Upper lobe of right lung (tissue), 1 donor: ENCODE data around the gene DPH2. TPM values are rescaled to one million over a fixed set of nuclear protein-coding genes. Genes with fewer than 3 reads are reported as not detected.

ENCODE experiments used
- ATAC-seq: fragments of 200-7000 bp; cut with Tn5 transposase; one replicate; pipeline ENCODE4 v1.9.1; 2020; ENCODE audit warnings: mild to moderate bottlenecking, moderate library complexity
- DNase-seq: peaks from one replicate; pipeline ENCODE4 v3.0.0-alpha.2; 2020
- H3K27ac ChIP-seq: fragments of 200-600 bp; one replicate; pipeline ENCODE4 v1.8.0; 2022
- H3K27me3 ChIP-seq: fragments of 200-600 bp; one replicate; pipeline ENCODE4 v1.8.0; 2022; ENCODE audit warnings: mild to moderate bottlenecking
- H3K36me3 ChIP-seq: fragments of 200-600 bp; one replicate; pipeline ENCODE4 v1.8.0; 2022
- H3K4me1 ChIP-seq: fragments of 200-600 bp; one replicate; pipeline ENCODE4 v1.8.0; 2022
- H3K4me3 ChIP-seq: fragments of 200-600 bp; one replicate; pipeline ENCODE4 v1.8.0; 2022; ENCODE audit warnings: mild to moderate bottlenecking
- H3K9me3 ChIP-seq: fragments of 200-600 bp; one replicate; pipeline ENCODE4 v1.8.0; 2022
- intact Hi-C: fragments of 100-400 bp; cut with DNase I; formaldehyde crosslinking; loops from one replicate; pipeline ENCODE4 v1.11.0; 2022
- total RNA-seq: library from RNA; stranded (reverse); fragmentation: NEBNext Ultra II Directional; extraction: Animal tissue kit (Norgen Biotek cat#: 25700); gene quantifications from one replicate; pipeline ENCODE4 v1.2.1, GENCODE V29; 2021
- TF ChIP-seq, protein P1 (sequence below): fragments of 200-600 bp; IDR thresholded peaks from one replicate; pipeline ENCODE4 v1.8.0; 2022; ENCODE audit warnings: antibody characterized with exemption
- donor health status: DM: no; HTN: yes; CAD: no; lungs with severe emphysema.

DPH2 gene
- total RNA-seq, 1 donor from 2014 or later, result 18.8 TPM

GRCh38 chr1:43930949-43931275 lies 38.9 kb upstream of the DPH2 start:
- TF ChIP-seq, protein P1, sequence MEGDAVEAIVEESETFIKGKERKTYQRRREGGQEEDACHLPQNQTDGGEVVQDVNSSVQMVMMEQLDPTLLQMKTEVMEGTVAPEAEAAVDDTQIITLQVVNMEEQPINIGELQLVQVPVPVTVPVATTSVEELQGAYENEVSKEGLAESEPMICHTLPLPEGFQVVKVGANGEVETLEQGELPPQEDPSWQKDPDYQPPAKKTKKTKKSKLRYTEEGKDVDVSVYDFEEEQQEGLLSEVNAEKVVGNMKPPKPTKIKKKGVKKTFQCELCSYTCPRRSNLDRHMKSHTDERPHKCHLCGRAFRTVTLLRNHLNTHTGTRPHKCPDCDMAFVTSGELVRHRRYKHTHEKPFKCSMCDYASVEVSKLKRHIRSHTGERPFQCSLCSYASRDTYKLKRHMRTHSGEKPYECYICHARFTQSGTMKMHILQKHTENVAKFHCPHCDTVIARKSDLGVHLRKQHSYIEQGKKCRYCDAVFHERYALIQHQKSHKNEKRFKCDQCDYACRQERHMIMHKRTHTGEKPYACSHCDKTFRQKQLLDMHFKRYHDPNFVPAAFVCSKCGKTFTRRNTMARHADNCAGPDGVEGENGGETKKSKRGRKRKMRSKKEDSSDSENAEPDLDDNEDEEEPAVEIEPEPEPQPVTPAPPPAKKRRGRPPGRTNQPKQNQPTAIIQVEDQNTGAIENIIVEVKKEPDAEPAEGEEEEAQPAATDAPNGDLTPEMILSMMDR, result no peak
- peaks cover 19% of the 10 kb centered on the region for H3K27me3 ChIP-seq
- no peak for DNase-seq
- no peak for ATAC-seq
- H3K36me3 ChIP-seq, result no peaks in the 10 kb centered on the region
- intact Hi-C loops, result no loop called here
- no peak overlapping the region for H3K4me3 ChIP-seq
- H3K27ac ChIP-seq, result no peak overlapping the region
- peaks cover 16% of the 10 kb centered on the region for H3K4me1 ChIP-seq
- H3K9me3 ChIP-seq, result no peaks in the 10 kb centered on the region

DNA sequence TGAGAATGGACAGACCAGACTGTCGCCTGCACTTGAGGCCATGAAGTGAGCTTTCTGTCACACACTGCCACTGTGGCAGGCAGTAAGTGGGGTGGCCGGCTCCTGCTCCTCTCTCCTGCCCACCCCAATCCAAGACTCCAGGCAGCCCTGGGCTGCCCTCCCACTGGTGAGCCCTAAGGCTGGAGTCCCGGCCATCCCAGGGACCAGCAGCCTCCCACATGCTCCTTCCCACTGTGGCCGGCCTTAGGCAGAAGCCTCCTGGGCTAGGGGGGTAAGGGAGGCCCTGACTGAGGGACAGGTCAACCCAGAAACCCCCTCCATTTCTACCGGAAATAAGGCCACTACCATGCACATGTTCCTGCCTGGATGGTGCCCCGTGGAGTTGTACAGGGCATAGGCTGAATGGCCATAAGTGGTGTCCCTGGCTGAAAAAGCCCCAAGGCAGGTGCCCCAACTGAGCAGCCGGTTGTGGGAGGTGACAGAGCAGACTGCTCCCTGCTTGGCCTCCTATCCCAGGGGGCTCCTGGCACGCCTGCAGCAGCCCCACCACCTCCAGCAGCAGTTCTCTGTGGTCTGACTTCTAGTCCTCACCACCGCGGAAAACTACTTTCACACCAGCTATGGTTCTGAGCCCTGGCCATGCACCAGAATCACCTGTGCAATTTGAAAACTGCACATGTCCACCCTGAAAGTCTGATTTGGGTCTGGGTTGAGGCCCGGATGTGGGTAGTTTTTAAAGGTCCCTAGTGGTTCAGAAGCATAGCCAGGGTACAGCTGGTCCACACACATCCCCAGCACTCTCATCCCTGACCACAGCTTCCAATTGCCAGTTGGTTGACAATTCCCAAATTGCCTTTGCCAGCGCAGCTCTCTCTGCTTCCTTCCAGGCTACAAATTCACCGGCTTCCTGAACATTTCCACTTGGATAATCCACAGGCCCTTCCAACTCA lies 37.8 kb upstream of the DPH2 start:
- no peaks in the 10 kb centered on the region for H3K36me3 ChIP-seq
- no peaks in the 10 kb centered on the region for H3K9me3 ChIP-seq
- peaks cover 21% of the 10 kb centered on the region for H3K4me1 ChIP-seq
- no peak overlapping the region for H3K27ac ChIP-seq
- TF ChIP-seq, protein P1, result no peak
- intact Hi-C loops, result no loop called here
- DNase-seq, result no peak
- ATAC-seq, result no peak
- no peak overlapping the region for H3K4me3 ChIP-seq
- H3K27me3 ChIP-seq, result peaks cover 21% of the 10 kb centered on the region

DNA sequence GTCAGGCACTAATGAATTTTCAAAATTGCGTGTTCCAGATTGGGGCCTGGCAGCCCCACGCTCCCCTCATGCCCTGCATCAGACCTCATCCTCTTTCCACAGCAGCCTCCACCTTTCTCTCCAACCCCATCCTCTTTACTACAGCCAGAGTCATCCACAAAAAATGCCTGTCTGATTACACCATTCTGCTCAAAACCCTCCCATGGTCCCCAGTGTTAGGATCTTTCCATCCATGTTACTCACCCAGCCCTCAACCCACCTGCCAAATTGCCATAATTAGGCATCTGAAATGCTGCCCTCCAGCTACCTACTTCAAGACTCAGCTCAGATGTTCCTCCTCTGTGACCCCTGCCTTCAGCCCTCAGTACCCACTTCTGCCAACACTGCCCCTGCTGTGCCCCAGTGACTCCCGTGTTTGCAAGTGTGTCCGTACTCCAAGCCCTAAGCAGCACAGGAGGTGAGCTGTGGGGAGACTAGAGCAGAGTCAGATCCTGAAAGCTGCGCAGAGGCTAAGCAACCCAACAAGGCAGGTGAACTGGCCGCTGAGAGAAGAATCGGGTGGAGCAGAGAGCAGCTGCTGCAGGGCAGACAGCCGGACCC lies 36.9 kb upstream of the DPH2 start:
- Histone ChIP-seq H3K27me3 (peaks cover 21% of the 10 kb centered on the region), H3K4me3 (peak overlapping the region; percentile 46), H3K27ac (no peak overlapping the region), H3K36me3 (no peaks in the 10 kb centered on the region), H3K4me1 (peaks cover 21% of the 10 kb centered on the region), H3K9me3 (no peaks in the 10 kb centered on the region)
- DNase-seq (no peak), ATAC-seq (no peak)
- TF ChIP-seq, protein P1, result no peak
- intact Hi-C loops, result no loop called here

DNA sequence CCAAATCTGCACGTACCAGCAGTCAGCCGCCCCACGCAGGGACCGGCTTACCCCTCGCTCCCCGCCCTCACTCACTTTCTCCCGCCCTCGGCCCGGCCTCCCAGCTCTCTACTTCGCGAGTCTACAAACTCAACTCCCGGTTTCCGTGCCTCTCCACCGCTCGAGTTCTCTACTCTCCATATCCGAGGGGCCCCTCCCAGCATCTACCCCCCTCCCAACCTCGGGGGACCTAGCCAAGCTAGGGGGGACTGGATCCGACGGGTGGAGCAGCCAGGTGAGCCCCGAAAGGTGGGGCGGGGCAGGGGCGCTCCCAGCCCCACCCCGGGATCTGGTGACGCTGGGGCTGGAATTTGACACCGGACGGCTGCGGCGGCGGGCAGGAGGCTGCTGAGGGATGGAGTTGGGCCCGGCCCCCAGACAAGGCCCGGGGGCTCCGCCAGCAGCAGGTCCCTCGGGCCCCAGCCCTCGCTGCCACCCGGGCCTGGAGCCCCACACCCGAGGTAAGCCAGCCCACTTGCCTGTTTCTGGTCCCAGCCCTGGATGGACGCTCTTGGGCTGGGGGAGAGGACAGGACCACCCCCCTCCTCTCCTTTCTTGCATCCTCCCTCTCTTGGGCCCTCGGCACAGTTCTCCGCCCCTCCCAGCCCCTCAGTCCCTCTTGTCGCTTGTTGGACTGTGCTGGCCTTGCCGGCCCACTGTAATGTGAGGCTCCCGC lies 36.3 kb upstream of the DPH2 start, which contains the start of gene ARTN:
Gene ARTN (plus strand): TSS at position 416 of the 715 bp plus-strand sequence. CDS start 1,856 bp downstream, outside the sequence.
- H3K4me1 ChIP-seq, result peaks cover 21% of the 10 kb centered on the region
- H3K27me3 ChIP-seq, result peaks cover 21% of the 10 kb centered on the region
- TF ChIP-seq, protein P1, result no peak
- ATAC-seq, result peak; percentile 42
- H3K9me3 ChIP-seq, result no peaks in the 10 kb centered on the region
- H3K27ac ChIP-seq, result no peak within 1 kb of the TSS
- DNase-seq, result peak; percentile 75
- intact Hi-C loops, result no loop called here
- peak within 1 kb of the TSS; percentile 46 for H3K4me3 ChIP-seq
- H3K36me3 ChIP-seq, result no peaks in the 10 kb centered on the region

GRCh38 chr1:43934101-43934985 lies 35.5 kb upstream of the DPH2 start:
- peak overlapping the region; percentile 46 for H3K4me3 ChIP-seq
- TF ChIP-seq, protein P1, result peak; percentile 81
- no peaks in the 10 kb centered on the region for H3K9me3 ChIP-seq
- intact Hi-C loops, result no loop called here
- no peak overlapping the region for H3K27ac ChIP-seq
- peaks cover 21% of the 10 kb centered on the region for H3K27me3 ChIP-seq
- H3K36me3 ChIP-seq, result no peaks in the 10 kb centered on the region
- ATAC-seq (peak; percentile 81), DNase-seq (peak; percentile 87)
- peaks cover 22% of the 10 kb centered on the region for H3K4me1 ChIP-seq
